Keratinocyte (primary cell): ENCODE results near the gene NXT2. TPM values are rescaled to one million over a fixed set of nuclear protein-coding genes. Genes with fewer than 3 reads are reported as not detected.

ENCODE experiments used
- DNase-seq: peaks from one replicate; pipeline ENCODE4 v3.0.0-alpha.2; 2011; ENCODE audit warnings: low read depth, missing footprints, low spot score
- FAIRE-seq: peaks from 2 replicates; lab custom pipeline; 2011; peaks lifted over from hg19 to GRCh38; lab: Jason Lieb, UNC
- H2AFZ ChIP-seq: 2 replicates; pipeline ENCODE4 v1.6.0; 2012; ENCODE audit warnings: low read length, control low read depth, inconsistent platforms; ENCODE audit not compliant: control insufficient read depth
- H3K27ac ChIP-seq: 2 replicates; pipeline ENCODE4 v1.5.1; 2011; ENCODE audit warnings: low read length; ENCODE audit not compliant: control insufficient read depth, insufficient read depth
- H3K27me3 ChIP-seq: 3 replicates; pipeline ENCODE4 v1.6.0; 2011; ENCODE audit warnings: low read length; ENCODE audit not compliant: control insufficient read depth, insufficient read depth; ENCODE audit errors: extremely low read depth
- H3K36me3 ChIP-seq, 2 experiments: 2 replicates in 1 of 2; 3 replicates in 1 of 2; pipeline ENCODE4 v1.5.1; 2011; ENCODE audit warnings: low read length in 2 of 2, mild to moderate bottlenecking in 1 of 2; ENCODE audit not compliant: control insufficient read depth in 2 of 2, insufficient read depth in 2 of 2; ENCODE audit errors: extremely low read depth in 1 of 2
- H3K4me1 ChIP-seq: 3 replicates; pipeline ENCODE4 v1.5.1; 2011; ENCODE audit warnings: low read length; ENCODE audit not compliant: control insufficient read depth, insufficient read depth; ENCODE audit errors: extremely low read depth
- H3K4me2 ChIP-seq: 3 replicates; pipeline ENCODE4 v1.6.0; 2011; ENCODE audit warnings: low read depth, low read length; ENCODE audit not compliant: control insufficient read depth, insufficient read depth; ENCODE audit errors: extremely low read depth
- H3K4me3 ChIP-seq, 3 experiments: fragments of 200-600 bp in 1 of 3; sonication (generic) in 1 of 3; 2 replicates in 2 of 3; 3 replicates in 1 of 3; pipeline ENCODE4 v1.5.1; 2011 to 2016; ENCODE audit warnings: low read length in 3 of 3, mild to moderate bottlenecking in 3 of 3, control low read depth in 2 of 3, inconsistent platforms in 1 of 3, low read depth in 1 of 3, mixed read lengths in 1 of 3, mixed run types in 1 of 3, moderate library complexity in 1 of 3; ENCODE audit not compliant: control insufficient read depth in 2 of 3, insufficient read depth in 2 of 3; ENCODE audit errors: extremely low read depth in 1 of 3
- H3K79me2 ChIP-seq: 2 replicates; pipeline ENCODE4 v1.6.0; 2012; ENCODE audit warnings: low read length; ENCODE audit not compliant: control insufficient read depth, insufficient read depth
- H3K9ac ChIP-seq: 3 replicates; pipeline ENCODE4 v1.6.0; 2011; ENCODE audit warnings: low read length; ENCODE audit not compliant: control insufficient read depth, insufficient read depth; ENCODE audit errors: extremely low read depth
- H3K9me1 ChIP-seq: 3 replicates; pipeline ENCODE4 v1.6.0; 2011; ENCODE audit warnings: low read length; ENCODE audit not compliant: control insufficient read depth, insufficient read depth; ENCODE audit errors: extremely low read depth
- H3K9me3 ChIP-seq: 2 replicates; pipeline ENCODE4 v1.5.1; 2012; ENCODE audit warnings: low read depth, low read length; ENCODE audit not compliant: control insufficient read depth
- H4K20me1 ChIP-seq: 3 replicates; pipeline ENCODE4 v1.6.0; 2011; ENCODE audit warnings: low read length; ENCODE audit not compliant: control insufficient read depth, insufficient read depth; ENCODE audit errors: extremely low read depth
- EZH2 ChIP-seq: IDR thresholded peaks from one replicate; pipeline ENCODE4 v1.6.1; 2012; ENCODE audit warnings: inconsistent platforms, mild to moderate bottlenecking, low read length, moderate library complexity
- dilution Hi-C: fragments of 300-500 bp; cut with MboI; formaldehyde crosslinking; loops from one replicate; pipeline ENCODE4 v1.7.0; 2020; ENCODE audit warnings: low sequenced_read_pairs; ENCODE audit not compliant: extremely low pct_ligation_motif_present
- polyA plus RNA-seq, 5 experiments: library from polyadenylated mRNA; depleted of rRNA in 3 of 5; stranded (reverse) in 3 of 5; stranded (forward) in 1 of 5; unstranded in 1 of 5; fragments of >200 nt; gene quantifications; 1 replicate in 1 of 5; 2 replicates in 3 of 5; 3 replicates in 1 of 5; pipeline versions ENCODE4 v1.2.1 to v1.2.3, GENCODE V29; 2011 to 2012; ENCODE audit warnings: missing spikeins in 2 of 5, low read depth in 1 of 5, low replicate concordance in 1 of 5
- TF ChIP-seq, protein P1 (sequence below), 3 experiments: IDR thresholded peaks in 1 of 3; conservative IDR thresholded peaks in 1 of 3; optimal IDR thresholded peaks in 1 of 3; 2 replicates in 2 of 3; 3 replicates in 1 of 3; pipeline versions ENCODE3 to v1.5.1; 2011; ENCODE audit warnings: low read length in 3 of 3, mild to moderate bottlenecking in 3 of 3, moderate library complexity in 2 of 3, control low read depth in 1 of 3, inconsistent platforms in 1 of 3; ENCODE audit not compliant: insufficient read depth in 2 of 3; ENCODE audit errors: extremely low read depth in 1 of 3

NXT2 gene
- polyA plus RNA-seq, 1 donor (not counting 4 experiments of a cell fraction or from before 2014, with no cell fraction given) = 7.7 TPM

GRCh38 chrX:109511113-109511512 lies 25.5 kb upstream of the NXT2 start:
- H3K4me2 ChIP-seq = no peak overlapping the region
- H3K9ac ChIP-seq = no peak overlapping the region
- H3K9me1 ChIP-seq = no peaks in the 10 kb centered on the region
- dilution Hi-C loops = no loop called here
- H3K4me3 ChIP-seq = no peak overlapping the region
- H2AFZ ChIP-seq = no peak overlapping the region
- DNase-seq (no peak), FAIRE-seq (no peak)
- no peaks in the 10 kb centered on the region for H3K9me3 ChIP-seq
- no peak for TF ChIP-seq EZH2
- TF ChIP-seq, protein P1, sequence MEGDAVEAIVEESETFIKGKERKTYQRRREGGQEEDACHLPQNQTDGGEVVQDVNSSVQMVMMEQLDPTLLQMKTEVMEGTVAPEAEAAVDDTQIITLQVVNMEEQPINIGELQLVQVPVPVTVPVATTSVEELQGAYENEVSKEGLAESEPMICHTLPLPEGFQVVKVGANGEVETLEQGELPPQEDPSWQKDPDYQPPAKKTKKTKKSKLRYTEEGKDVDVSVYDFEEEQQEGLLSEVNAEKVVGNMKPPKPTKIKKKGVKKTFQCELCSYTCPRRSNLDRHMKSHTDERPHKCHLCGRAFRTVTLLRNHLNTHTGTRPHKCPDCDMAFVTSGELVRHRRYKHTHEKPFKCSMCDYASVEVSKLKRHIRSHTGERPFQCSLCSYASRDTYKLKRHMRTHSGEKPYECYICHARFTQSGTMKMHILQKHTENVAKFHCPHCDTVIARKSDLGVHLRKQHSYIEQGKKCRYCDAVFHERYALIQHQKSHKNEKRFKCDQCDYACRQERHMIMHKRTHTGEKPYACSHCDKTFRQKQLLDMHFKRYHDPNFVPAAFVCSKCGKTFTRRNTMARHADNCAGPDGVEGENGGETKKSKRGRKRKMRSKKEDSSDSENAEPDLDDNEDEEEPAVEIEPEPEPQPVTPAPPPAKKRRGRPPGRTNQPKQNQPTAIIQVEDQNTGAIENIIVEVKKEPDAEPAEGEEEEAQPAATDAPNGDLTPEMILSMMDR (optimal IDR thresholded peaks at IDR 0.05 in 1 of 3, IDR thresholded peaks at IDR 0.05 in 1 of 3, conservative IDR thresholded peaks at IDR 0.05 in 1 of 3; ENCODE audit: extremely low read depth in 1 of 3, insufficient read depth in 2 of 3, low read length in 3 of 3) = no peak
- H4K20me1 ChIP-seq = no peaks in the 10 kb centered on the region
- no peaks in the 10 kb centered on the region for H3K4me1 ChIP-seq
- no peaks in the 10 kb centered on the region for H3K79me2 ChIP-seq
- H3K27ac ChIP-seq = no peak overlapping the region
- no peaks in the 10 kb centered on the region for H3K27me3 ChIP-seq
- no peaks in the 10 kb centered on the region for H3K36me3 ChIP-seq

- no peaks in the 10 kb centered on the region for H3K9me1 ChIP-seq
- H4K20me1 ChIP-seq = no peaks in the 10 kb centered on the region
- FAIRE-seq (no peak), DNase-seq (no peak)
- no peak overlapping the region for H3K4me2 ChIP-seq
- no peak overlapping the region for H3K9ac ChIP-seq
- no peaks in the 10 kb centered on the region for H3K79me2 ChIP-seq
- no peaks in the 10 kb centered on the region for H3K36me3 ChIP-seq
- no peak overlapping the region for H3K27ac ChIP-seq
- dilution Hi-C loops = no loop called here
- no peaks in the 10 kb centered on the region for H3K4me1 ChIP-seq
- TF ChIP-seq EZH2 = no peak
- TF ChIP-seq, protein P1 (optimal IDR thresholded peaks at IDR 0.05 in 1 of 3, IDR thresholded peaks at IDR 0.05 in 1 of 3, conservative IDR thresholded peaks at IDR 0.05 in 1 of 3; ENCODE audit: extremely low read depth in 1 of 3, insufficient read depth in 2 of 3, low read length in 3 of 3) = no peak
- no peak overlapping the region for H2AFZ ChIP-seq
- H3K4me3 ChIP-seq = no peak overlapping the region
- no peaks in the 10 kb centered on the region for H3K9me3 ChIP-seq
- no peaks in the 10 kb centered on the region for H3K27me3 ChIP-seq
Measured at GRCh38 chrX:109519001-109519400, 17.6 kb upstream of the NXT2 start.
